Skin of body (tissue), 2 donors: ENCODE measurements around the gene VWA2. TPM values are rescaled to one million over a fixed set of nuclear protein-coding genes. Genes with fewer than 3 reads are reported as not detected.

Experiments used
- DNase-seq: peaks from one replicate; lab custom pipeline; 2025; lab: John Stamatoyannopoulos, UW
- total RNA-seq: library from RNA; depleted of rRNA; stranded (reverse); fragments of >200 nt; gene quantifications from one replicate; pipeline ENCODE4 v1.2.3, GENCODE V29; 2014

The VWA2 gene
- total RNA-seq, 1 donor from 2014 or later, result 19.5 TPM

- no peak for DNase-seq
Measured at GRCh38 chr10:114337510-114338462, 98.7 kb downstream of the VWA2 start.

GRCh38 chr10:114340816-114341215 lies 101.8 kb downstream of the VWA2 start:
- no peak for DNase-seq

Other genes with a start within 250 kb of the VWA2 start
- 0.79 TPM for gene ADRB1, start 195.4 kb upstream of the VWA2 start, total RNA-seq
- gene CCDC186, start 65.1 kb upstream of the VWA2 start, total RNA-seq, result 56.4 TPM
- gene TDRD1, start 59.9 kb upstream of the VWA2 start, total RNA-seq, result 0.20 TPM
- 24.9 TPM for gene AFAP1L2, start 165.2 kb downstream of the VWA2 start, total RNA-seq